ENCODE data around the gene MAPT. TPM values are rescaled to one million over a fixed set of nuclear protein-coding genes. Genes with fewer than 3 reads are reported as not detected.

Gene MAPT
- total RNA-seq, 1 donor from 2014 or later = 5.1 TPM

- no peak overlapping the region for H3K27ac ChIP-seq
- no peak for ATAC-seq
- no peak for DNase-seq
- no peaks in the 10 kb centered on the region for H3K4me1 ChIP-seq
- peaks cover 18% of the 10 kb centered on the region for H3K27me3 ChIP-seq
- H3K9me3 ChIP-seq = no peaks in the 10 kb centered on the region
- no peaks in the 10 kb centered on the region for H3K36me3 ChIP-seq
- intact Hi-C loops (cut with DNase I) = no loop called here
- H3K4me3 ChIP-seq = no peak overlapping the region
- TF ChIP-seq CTCF (IDR thresholded peaks at IDR 0.05) = no peak
Observed at GRCh38 chr17:45870342-45870974, 23.9 kb upstream of the MAPT start.

GRCh38 chr17:45871718-45872117 is 22.6 kb upstream of the MAPT start:
- Histone ChIP-seq H3K4me3 (no peak overlapping the region), H3K27me3 (peaks cover 10% of the 10 kb centered on the region), H3K27ac (no peak overlapping the region), H3K4me1 (no peaks in the 10 kb centered on the region), H3K36me3 (no peaks in the 10 kb centered on the region), H3K9me3 (no peaks in the 10 kb centered on the region)
- ATAC-seq = no peak
- no peak for TF ChIP-seq CTCF (IDR thresholded peaks at IDR 0.05)
- intact Hi-C loops (cut with DNase I) = no loop called here
- DNase-seq = no peak

- no peak for TF ChIP-seq CTCF (IDR thresholded peaks at IDR 0.05)
- ATAC-seq (no peak), DNase-seq (no peak)
- no peaks in the 10 kb centered on the region for H3K36me3 ChIP-seq
- intact Hi-C loops (cut with DNase I) = no loop called here
- no peak overlapping the region for H3K27ac ChIP-seq
- peaks cover 10% of the 10 kb centered on the region for H3K27me3 ChIP-seq
- H3K9me3 ChIP-seq = no peaks in the 10 kb centered on the region
- no peaks in the 10 kb centered on the region for H3K4me1 ChIP-seq
- no peak overlapping the region for H3K4me3 ChIP-seq
Observed at GRCh38 chr17:45873728-45874127, 20.6 kb upstream of the MAPT start.

- ATAC-seq (no peak), DNase-seq (no peak)
- intact Hi-C loops (cut with DNase I) = no loop called here
- no peak overlapping the region for H3K4me3 ChIP-seq
- H3K27ac ChIP-seq = no peak overlapping the region
- H3K36me3 ChIP-seq = no peaks in the 10 kb centered on the region
- H3K9me3 ChIP-seq = no peaks in the 10 kb centered on the region
- H3K27me3 ChIP-seq = peaks cover 10% of the 10 kb centered on the region
- no peaks in the 10 kb centered on the region for H3K4me1 ChIP-seq
- TF ChIP-seq CTCF (IDR thresholded peaks at IDR 0.05) = no peak
Observed at GRCh38 chr17:45874151-45874550, 20.2 kb upstream of the MAPT start.

- intact Hi-C loops (cut with DNase I) = no loop called here
- ATAC-seq (no peak), DNase-seq (no peak)
- Histone ChIP-seq H3K36me3 (no peaks in the 10 kb centered on the region), H3K27me3 (peaks cover 10% of the 10 kb centered on the region), H3K4me1 (no peaks in the 10 kb centered on the region), H3K27ac (no peak overlapping the region), H3K9me3 (no peaks in the 10 kb centered on the region), H3K4me3 (no peak overlapping the region)
- TF ChIP-seq CTCF (IDR thresholded peaks at IDR 0.05) = no peak
Observed at GRCh38 chr17:45876539-45876938, 17.8 kb upstream of the MAPT start.

- Histone ChIP-seq H3K36me3 (no peaks in the 10 kb centered on the region), H3K4me1 (no peaks in the 10 kb centered on the region), H3K27ac (no peak overlapping the region), H3K4me3 (no peak overlapping the region), H3K27me3 (peaks cover 10% of the 10 kb centered on the region), H3K9me3 (no peaks in the 10 kb centered on the region)
- no peak for DNase-seq
- no peak for TF ChIP-seq CTCF (IDR thresholded peaks at IDR 0.05)
- ATAC-seq = no peak
- intact Hi-C loops (cut with DNase I) = no loop called here
Observed at GRCh38 chr17:45877467-45877866, 16.9 kb upstream of the MAPT start.
